H1 (cell line): ENCODE results near the gene SMC3. TPM values are rescaled to one million over a fixed set of nuclear protein-coding genes. Genes with fewer than 3 reads are reported as not detected.

Experiments used
- CBX5 ChIP-seq: fragments of 300-800, 300-1000 bp; sonication (generic); IDR thresholded peaks from 2 replicates; pipeline ENCODE4 v1.7.1; 2016; ENCODE audit warnings: antibody characterized with exemption, low read length, low read depth
- CHD2 ChIP-seq: IDR thresholded peaks from 2 replicates; pipeline ENCODE4 v1.6.1; 2012; ENCODE audit warnings: low read length, improper control_type of control experiment
- CTBP2 ChIP-seq: IDR thresholded peaks from 2 replicates; pipeline ENCODE4 v1.7.0; 2011; ENCODE audit warnings: borderline replicate concordance, mild to moderate bottlenecking, moderate library complexity, mixed read lengths, low read length; ENCODE audit not compliant: insufficient read depth, insufficient read length
- FOSL1 ChIP-seq: IDR thresholded peaks from 2 replicates; pipeline ENCODE4 v1.6.1; 2011; ENCODE audit warnings: mild to moderate bottlenecking, low read depth, low read length, moderate library complexity; ENCODE audit not compliant: insufficient read depth
- HDAC6 ChIP-seq: IDR thresholded peaks from one replicate; pipeline ENCODE4 v1.7.1; 2012; ENCODE audit warnings: low read depth, mild to moderate bottlenecking, inconsistent platforms, low read length, moderate library complexity
- JUN ChIP-seq: IDR thresholded peaks from 2 replicates; pipeline ENCODE4 v1.6.1; 2011; ENCODE audit warnings: low read depth, mild to moderate bottlenecking, improper control_type of control experiment, low read length
- JUND ChIP-seq: IDR thresholded peaks from 2 replicates; pipeline ENCODE4 v1.6.1; 2011; ENCODE audit warnings: mild to moderate bottlenecking, improper control_type of control experiment, low read length
- KDM4A ChIP-seq: IDR thresholded peaks from one replicate; pipeline ENCODE4 v1.7.1; 2012; ENCODE audit warnings: low read depth, mild to moderate bottlenecking, moderate library complexity, low read length, inconsistent platforms; ENCODE audit not compliant: severe bottlenecking
- MAFK ChIP-seq: IDR thresholded peaks from 2 replicates; pipeline ENCODE4 v1.6.1; 2012; ENCODE audit warnings: low read depth, mild to moderate bottlenecking, improper control_type of control experiment, low read length
- MAX ChIP-seq: IDR thresholded peaks from 2 replicates; pipeline ENCODE4 v1.6.1; 2012; ENCODE audit warnings: inconsistent platforms
- POLR2AphosphoS5 ChIP-seq: IDR thresholded peaks from 2 replicates; pipeline ENCODE4 v1.6.1; 2011; ENCODE audit warnings: low read depth, low read length
- RBBP5 ChIP-seq: IDR thresholded peaks from 2 replicates; pipeline ENCODE4 v1.7.1; 2012; ENCODE audit warnings: low read depth, mild to moderate bottlenecking, inconsistent platforms, low read length, moderate library complexity, borderline replicate concordance
- RFX5 ChIP-seq: IDR thresholded peaks from 2 replicates; pipeline ENCODE4 v1.6.1; 2011; ENCODE audit warnings: low read depth, low read length, improper control_type of control experiment, borderline replicate concordance
- RNF2 ChIP-seq: fragments of 200-900, 300-1000 bp; sonication (generic); IDR thresholded peaks from 2 replicates; pipeline ENCODE4 v1.7.1; 2016; ENCODE audit warnings: borderline replicate concordance, low read depth, mild to moderate bottlenecking, antibody characterized with exemption, low read length; ENCODE audit not compliant: poor library complexity, severe bottlenecking; ENCODE audit errors: missing control alignments
- SIX5 ChIP-seq: IDR thresholded peaks from 2 replicates; pipeline ENCODE4 v1.6.1; 2011; ENCODE audit warnings: mild to moderate bottlenecking, low read depth, low read length
- TAF1 ChIP-seq: IDR thresholded peaks from 2 replicates; pipeline ENCODE4 v1.6.1; 2011; ENCODE audit warnings: mild to moderate bottlenecking, low read depth, low read length
- YY1 ChIP-seq: IDR thresholded peaks from 2 replicates; pipeline ENCODE4 v1.6.1; 2011; ENCODE audit warnings: low read depth, mild to moderate bottlenecking, low read length
- polyA plus RNA-seq, 7 experiments: library from polyadenylated mRNA; depleted of rRNA in 3 of 7; stranded (reverse) in 5 of 7; unstranded in 2 of 7; fragments of >200 nt in 5 of 7; fragments of 200-250 nt in 2 of 7; gene quantifications; 1 replicate in 5 of 7; 2 replicates in 1 of 7; 4 replicates in 1 of 7; pipeline versions ENCODE4 v1.2.1 to v1.2.3, GENCODE V29; 2011 to 2013; ENCODE audit warnings: missing spikeins in 2 of 7, mixed read lengths in 2 of 7
- total RNA-seq: library from RNA; stranded (reverse); fragmentation: NEBNext Ultra II Directional; extraction: Animal tissue kit (Norgen Biotek cat#: 25700); gene quantifications from 2 replicates; pipeline ENCODE4 v1.2.1, GENCODE V29; 2021
- TF ChIP-seq, protein P1 (sequence below): IDR thresholded peaks from 2 replicates; pipeline ENCODE4 v1.6.1; 2012; ENCODE audit warnings: inconsistent platforms
- TF ChIP-seq, protein P2 (sequence below): IDR thresholded peaks from 2 replicates; pipeline ENCODE4 v1.6.1; 2011; ENCODE audit warnings: low read length, improper control_type of control experiment

SMC3 gene
- total and polyA plus RNA-seq, 2 of the 8 experiments (the other 6 are each of a cell fraction or from before 2014, with no cell fraction given), result 12.7 to 93.4 TPM

DNA sequence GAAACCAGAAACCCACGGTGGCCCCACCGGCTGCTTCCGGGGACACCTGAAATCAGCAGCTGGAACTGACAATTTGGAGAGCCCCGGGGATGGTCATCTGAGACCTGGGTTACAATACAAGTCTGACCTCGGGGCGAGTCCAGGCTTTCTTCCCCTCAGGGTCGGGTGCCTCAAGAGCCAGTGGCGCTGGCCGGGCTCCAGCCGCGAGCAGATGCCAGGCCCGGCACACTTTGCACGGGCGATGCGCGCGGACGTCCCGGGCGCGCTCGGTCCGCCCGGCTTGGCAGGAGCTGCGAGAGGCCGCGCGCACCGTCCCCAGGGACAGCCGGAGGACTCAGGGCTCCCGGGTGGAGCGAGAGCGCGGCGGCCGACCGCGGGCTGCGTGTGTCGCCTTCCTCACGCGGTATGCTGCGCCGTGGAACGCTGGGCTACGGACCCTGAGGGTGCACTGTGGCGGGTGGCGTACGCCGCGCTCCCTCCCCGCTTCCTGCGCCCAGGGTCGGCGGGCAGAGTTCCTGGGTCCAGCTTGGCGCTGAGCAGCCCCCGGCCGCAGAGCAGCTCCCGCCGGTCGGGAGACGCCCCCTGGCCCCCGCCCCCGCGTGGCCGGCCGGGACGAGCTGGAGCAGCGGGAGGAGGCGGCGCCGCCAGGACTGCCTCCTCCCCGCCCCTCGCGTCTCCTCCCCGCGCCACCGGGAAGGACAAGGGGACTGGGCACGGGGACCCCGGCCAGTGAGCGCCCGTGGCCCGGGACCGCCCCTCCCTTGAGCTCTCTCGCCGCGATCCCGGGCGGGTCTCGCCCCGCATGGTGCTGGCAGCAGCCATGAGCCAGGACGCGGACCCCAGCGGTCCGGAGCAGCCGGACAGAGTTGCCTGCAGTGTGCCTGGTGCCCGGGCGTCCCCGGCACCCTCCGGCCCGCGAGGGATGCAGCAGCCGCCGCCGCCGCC lies 76.4 kb downstream of the SMC3 start, which contains the start of gene RBM20 (continued):
- TF ChIP-seq KDM4A (peak; percentile 77), MAFK (no peak), RBBP5 (peak; percentile 40; the same call in 1 of the 2 replicates), RNF2 (peak; percentile 30), YY1 (no peak), CBX5 (no peak), RFX5 (no peak), FOSL1 (no peak), MAX (0 out of 2 replicates have a peak, but pooled peaks have one; percentile 9), CTBP2 (no peak), JUND (no peak), SIX5 (no peak), TAF1 (no peak), JUN (no peak), HDAC6 (no peak), POLR2AphosphoS5 (no peak), CHD2 (no peak)
- TF ChIP-seq, protein P1, sequence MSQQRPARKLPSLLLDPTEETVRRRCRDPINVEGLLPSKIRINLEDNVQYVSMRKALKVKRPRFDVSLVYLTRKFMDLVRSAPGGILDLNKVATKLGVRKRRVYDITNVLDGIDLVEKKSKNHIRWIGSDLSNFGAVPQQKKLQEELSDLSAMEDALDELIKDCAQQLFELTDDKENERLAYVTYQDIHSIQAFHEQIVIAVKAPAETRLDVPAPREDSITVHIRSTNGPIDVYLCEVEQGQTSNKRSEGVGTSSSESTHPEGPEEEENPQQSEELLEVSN, result no peak
- TF ChIP-seq, protein P2, sequence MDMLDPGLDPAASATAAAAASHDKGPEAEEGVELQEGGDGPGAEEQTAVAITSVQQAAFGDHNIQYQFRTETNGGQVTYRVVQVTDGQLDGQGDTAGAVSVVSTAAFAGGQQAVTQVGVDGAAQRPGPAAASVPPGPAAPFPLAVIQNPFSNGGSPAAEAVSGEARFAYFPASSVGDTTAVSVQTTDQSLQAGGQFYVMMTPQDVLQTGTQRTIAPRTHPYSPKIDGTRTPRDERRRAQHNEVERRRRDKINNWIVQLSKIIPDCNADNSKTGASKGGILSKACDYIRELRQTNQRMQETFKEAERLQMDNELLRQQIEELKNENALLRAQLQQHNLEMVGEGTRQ, result no peak
